Body of pancreas (tissue), 4 donors: ENCODE results near the gene PIEZO2. TPM values are rescaled to one million over a fixed set of nuclear protein-coding genes. Genes with fewer than 3 reads are reported as not detected.
A peak's percentile ranks its signal among the peaks of the same experiment; 100 is the strongest.

Source experiments
- ATAC-seq: fragments of 150-250 bp; one replicate; pipeline ENCODE4 v1.9.1; 2016
- DNase-seq, 4 donors: peaks; one replicate each; pipeline ENCODE4 v3.0.0-alpha.2; 2019
- H3K27ac ChIP-seq, 4 donors: fragments of 200-600 bp; sonication (generic); 1 replicate in 3 of 4; 2 replicates in 1 of 4; pipeline versions ENCODE4 v1.5.1 to v1.6.1; 2016 to 2019; ENCODE audit warnings: mild to moderate bottlenecking in 1 of 4, mixed read lengths in 1 of 4, moderate library complexity in 1 of 4
- H3K27me3 ChIP-seq, 2 donors: fragments of 200-600 bp; sonication (generic); one replicate each; pipeline ENCODE4 v1.6.0; 2016; ENCODE audit warnings: mild to moderate bottlenecking in 1 of 2
- H3K36me3 ChIP-seq, 2 donors: fragments of 200-600 bp; sonication (generic); replicated peaks in 1 of 2; 2 replicates each; pipeline ENCODE4 v1.5.1; 2016; ENCODE audit warnings: low read depth in 2 of 2; ENCODE audit not compliant: insufficient read depth in 1 of 2
- H3K4me1 ChIP-seq: fragments of 200-600 bp; sonication (generic); one replicate; pipeline ENCODE4 v1.6.0; 2016
- H3K4me3 ChIP-seq, 2 donors: fragments of 200-600 bp; sonication (generic); 1 replicate in 1 of 2; 2 replicates in 1 of 2; pipeline ENCODE4 v1.5.1; 2016 to 2019
- H3K9me3 ChIP-seq, 3 donors: fragments of 200-600 bp; sonication (generic); 1 replicate in 2 of 3; 2 replicates in 1 of 3; pipeline ENCODE4 v1.5.1; 2016
- POLR2A ChIP-seq, 3 donors: fragments of 450-650 bp; IDR thresholded peaks; one replicate each; pipeline ENCODE4 v1.6.1; 2016; ENCODE audit warnings: antibody characterized with exemption in 3 of 3, mild to moderate bottlenecking in 2 of 3
- WGBS, 2 donors: methylation state at CpG; one replicate each; pipeline ENCODE4 v1.1.5; 2017; 5-methylcytosine and 5-hydroxymethylcytosine counted together
- intact Hi-C: fragments of 100-400 bp; cut with DNase I; formaldehyde crosslinking; loops from one replicate; pipeline ENCODE4 v1.15.1; 2023
- total RNA-seq, 2 donors: library from RNA; depleted of rRNA; stranded (reverse); fragments of >200 nt; gene quantifications; one replicate each; pipeline ENCODE4 v1.1.0, GENCODE V29; 2016
- TF ChIP-seq, protein P1 (sequence below), 7 experiments: fragments of 450-650 bp in 4 of 7; fragments of 200-600 bp in 3 of 7; sonication (generic) in 3 of 7; IDR thresholded peaks; one replicate each; pipeline ENCODE4 v1.5.1; 2016 to 2019; ENCODE audit warnings: antibody characterized with exemption in 7 of 7

The PIEZO2 gene
- total RNA-seq, 2 donors from 2014 or later = 0.33 to 40.7 TPM

DNA sequence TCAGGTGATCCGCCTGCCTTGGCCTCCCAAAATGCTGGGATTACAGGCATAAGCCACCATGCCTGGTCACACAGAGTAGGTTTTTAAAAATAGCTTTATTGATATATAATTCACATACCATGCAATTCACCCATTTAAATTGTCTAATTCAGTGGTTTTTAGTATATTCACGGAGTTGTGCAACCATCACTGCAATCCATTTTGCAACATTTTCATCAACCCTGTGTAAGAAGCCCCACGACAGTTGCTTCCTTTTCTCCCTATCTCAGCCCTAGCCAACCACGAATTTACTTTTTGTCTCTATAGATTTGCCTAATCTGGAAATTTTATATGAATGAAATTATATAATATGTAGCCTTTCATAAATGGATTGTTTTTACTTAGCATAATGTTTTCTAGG is 357.2 kb downstream of the PIEZO2 start:
- 52 to 78% methylated on average over 4 of the region's 4 CpGs for WGBS, 2 donors
- no peaks in the 10 kb centered on the region for H3K4me1 ChIP-seq
- intact Hi-C loops = no loop called here
- DNase-seq = peak in 1 of 4 donors; percentile 11
- H3K27ac ChIP-seq = no peak overlapping the region
- H3K36me3 ChIP-seq = no peaks in the 10 kb centered on the region
- no peaks in the 10 kb centered on the region for H3K9me3 ChIP-seq
- no peaks in the 10 kb centered on the region for H3K27me3 ChIP-seq
- ATAC-seq = no peak
- TF ChIP-seq, protein P1, sequence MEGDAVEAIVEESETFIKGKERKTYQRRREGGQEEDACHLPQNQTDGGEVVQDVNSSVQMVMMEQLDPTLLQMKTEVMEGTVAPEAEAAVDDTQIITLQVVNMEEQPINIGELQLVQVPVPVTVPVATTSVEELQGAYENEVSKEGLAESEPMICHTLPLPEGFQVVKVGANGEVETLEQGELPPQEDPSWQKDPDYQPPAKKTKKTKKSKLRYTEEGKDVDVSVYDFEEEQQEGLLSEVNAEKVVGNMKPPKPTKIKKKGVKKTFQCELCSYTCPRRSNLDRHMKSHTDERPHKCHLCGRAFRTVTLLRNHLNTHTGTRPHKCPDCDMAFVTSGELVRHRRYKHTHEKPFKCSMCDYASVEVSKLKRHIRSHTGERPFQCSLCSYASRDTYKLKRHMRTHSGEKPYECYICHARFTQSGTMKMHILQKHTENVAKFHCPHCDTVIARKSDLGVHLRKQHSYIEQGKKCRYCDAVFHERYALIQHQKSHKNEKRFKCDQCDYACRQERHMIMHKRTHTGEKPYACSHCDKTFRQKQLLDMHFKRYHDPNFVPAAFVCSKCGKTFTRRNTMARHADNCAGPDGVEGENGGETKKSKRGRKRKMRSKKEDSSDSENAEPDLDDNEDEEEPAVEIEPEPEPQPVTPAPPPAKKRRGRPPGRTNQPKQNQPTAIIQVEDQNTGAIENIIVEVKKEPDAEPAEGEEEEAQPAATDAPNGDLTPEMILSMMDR (IDR thresholded peaks at IDR 0.05) = no peak
- no peak for TF ChIP-seq POLR2A (IDR thresholded peaks at IDR 0.05)
- H3K4me3 ChIP-seq = no peak overlapping the region

DNA sequence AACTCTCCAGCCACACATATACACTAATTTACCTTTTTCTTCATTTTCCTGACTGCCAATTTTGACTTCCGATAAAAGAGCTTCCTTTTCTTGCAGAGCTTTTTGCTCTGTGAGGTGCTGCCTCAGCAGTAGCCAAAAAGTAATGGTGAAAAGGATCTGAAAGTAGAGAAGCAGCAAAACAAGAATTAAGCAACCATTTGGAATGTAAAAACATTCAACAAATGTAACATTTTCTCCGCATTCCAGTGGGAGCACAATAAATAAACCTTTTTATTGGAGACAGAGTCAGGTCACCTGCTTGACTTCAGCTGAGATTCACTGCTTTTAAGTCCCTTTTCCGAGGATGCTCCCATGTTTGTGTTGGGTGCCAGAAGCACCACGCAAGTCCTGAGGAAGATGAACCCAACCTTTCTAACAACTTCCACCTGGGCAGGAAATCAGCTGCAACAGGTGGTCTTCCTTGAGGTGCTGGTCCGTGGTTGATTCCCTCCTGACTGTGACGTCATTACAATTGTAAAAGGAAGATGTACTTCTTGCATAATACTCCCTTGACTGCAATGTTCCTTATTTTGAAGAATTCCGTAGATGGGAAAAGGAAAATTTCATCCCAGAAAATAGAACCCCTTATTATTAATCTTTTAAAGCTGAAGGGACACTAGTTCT is 358.1 kb downstream of the PIEZO2 start:
- DNase-seq (no peak), ATAC-seq (no peak)
- no peak for TF ChIP-seq POLR2A (IDR thresholded peaks at IDR 0.05)
- TF ChIP-seq, protein P1 (IDR thresholded peaks at IDR 0.05) = no peak
- no peaks in the 10 kb centered on the region for H3K4me1 ChIP-seq
- H3K36me3 ChIP-seq = no peaks in the 10 kb centered on the region
- intact Hi-C loops = no loop called here
- WGBS, 2 donors = 46 to 66% methylated on average over 7 of the region's 7 CpGs
- H3K9me3 ChIP-seq = no peaks in the 10 kb centered on the region
- H3K4me3 ChIP-seq = no peak overlapping the region
- H3K27me3 ChIP-seq = no peaks in the 10 kb centered on the region
- no peak overlapping the region for H3K27ac ChIP-seq

DNA sequence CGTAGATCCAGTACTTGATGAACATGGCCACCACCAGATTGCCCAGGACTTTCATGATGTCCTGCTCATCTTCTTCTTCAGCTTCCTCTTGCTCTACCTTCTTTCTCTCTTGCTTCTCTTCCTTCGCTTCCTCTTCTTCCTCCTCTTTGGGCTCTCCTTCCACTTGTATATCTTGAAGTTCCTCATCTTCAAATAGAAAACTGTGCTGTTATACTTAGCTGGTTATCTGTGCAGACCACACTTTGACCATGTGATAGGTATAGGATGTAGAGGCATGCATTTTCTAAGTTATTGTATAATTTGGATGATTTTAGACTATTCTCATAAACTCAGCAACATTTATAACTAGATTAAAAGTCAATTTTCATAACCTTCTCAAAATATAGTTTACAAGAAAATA is 360.2 kb downstream of the PIEZO2 start:
- no peaks in the 10 kb centered on the region for H3K27me3 ChIP-seq
- no peaks in the 10 kb centered on the region for H3K9me3 ChIP-seq
- intact Hi-C loops = no loop called here
- H3K27ac ChIP-seq = no peak overlapping the region
- H3K36me3 ChIP-seq = no peaks in the 10 kb centered on the region
- DNase-seq = no peak
- WGBS, 2 donors = 54 to 85% methylated on average over 2 of the region's 2 CpGs
- no peak overlapping the region for H3K4me3 ChIP-seq
- H3K4me1 ChIP-seq = no peaks in the 10 kb centered on the region
- TF ChIP-seq, protein P1 (IDR thresholded peaks at IDR 0.05) = no peak
- TF ChIP-seq POLR2A (IDR thresholded peaks at IDR 0.05) = no peak
- ATAC-seq = no peak

DNA sequence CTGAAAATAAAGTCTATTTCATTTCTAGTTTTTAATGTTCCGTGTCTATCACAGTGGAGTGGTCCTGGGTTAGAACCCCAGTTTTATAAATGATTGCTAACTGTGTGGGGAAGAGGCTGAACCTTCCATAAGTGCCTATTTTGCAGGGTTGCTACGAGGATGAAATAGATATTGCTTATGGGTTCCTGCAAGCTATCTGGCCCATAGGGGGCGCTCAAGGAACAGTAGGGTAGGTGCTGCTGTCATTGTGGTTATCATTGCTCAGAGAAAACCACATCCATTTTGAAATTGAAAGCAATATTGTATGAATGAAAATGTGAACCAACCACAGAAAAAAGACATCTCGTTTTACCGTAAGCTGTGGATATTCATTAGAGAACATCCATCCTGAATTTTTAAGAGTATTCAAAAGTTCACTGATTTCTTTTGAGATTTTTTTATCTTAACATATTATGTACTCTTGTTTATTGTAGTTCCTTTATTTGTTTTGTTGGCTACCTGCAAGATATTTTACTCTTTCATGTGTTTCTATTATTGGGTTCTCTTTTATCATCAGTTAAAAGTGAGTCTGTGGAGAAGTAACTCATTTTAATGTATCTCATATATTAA is 362.0 kb downstream of the PIEZO2 start:
- ATAC-seq (peak; percentile 62), DNase-seq (peak; percentile 78 to 82 (median 80))
- Histone ChIP-seq H3K36me3 (no peaks in the 10 kb centered on the region), H3K4me3 (no peak overlapping the region), H3K4me1 (no peaks in the 10 kb centered on the region), H3K27ac (no peak overlapping the region), H3K9me3 (no peaks in the 10 kb centered on the region), H3K27me3 (no peaks in the 10 kb centered on the region)
- no peak for TF ChIP-seq POLR2A (IDR thresholded peaks at IDR 0.05)
- TF ChIP-seq, protein P1 (IDR thresholded peaks at IDR 0.05) = peak; percentile 30 to 85 (median 63)
- WGBS, 2 donors = 19 to 24% methylated on average over 5 of the region's 5 CpGs
- intact Hi-C loops = no loop called here

DNA sequence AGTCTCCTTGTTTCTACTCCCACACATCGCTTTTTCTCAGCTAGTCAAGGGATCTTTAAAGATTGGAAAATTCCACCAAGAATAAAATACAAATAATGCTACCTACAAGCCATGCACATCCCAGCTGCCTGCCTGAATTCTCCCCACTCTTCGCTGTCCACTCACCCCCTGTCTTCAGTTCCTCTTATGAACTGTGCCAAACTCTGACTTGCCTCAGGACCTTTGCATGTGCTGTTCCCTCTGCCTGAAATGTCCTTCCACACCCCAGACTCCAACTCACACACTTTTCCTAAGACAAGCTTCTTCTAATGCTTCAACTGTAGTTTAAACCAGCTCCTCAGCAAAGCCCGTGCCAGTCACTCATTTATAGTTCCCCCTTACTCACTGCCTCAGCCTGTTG is 363.6 kb downstream of the PIEZO2 start:
- TF ChIP-seq POLR2A (IDR thresholded peaks at IDR 0.05) = no peak
- TF ChIP-seq, protein P1 (IDR thresholded peaks at IDR 0.05) = no peak
- intact Hi-C loops = no loop called here
- no peak overlapping the region for H3K4me3 ChIP-seq
- ATAC-seq = no peak
- H3K9me3 ChIP-seq = no peaks in the 10 kb centered on the region
- no peaks in the 10 kb centered on the region for H3K36me3 ChIP-seq
- no peak overlapping the region for H3K27ac ChIP-seq
- no peak for DNase-seq
- no peaks in the 10 kb centered on the region for H3K4me1 ChIP-seq
- no peaks in the 10 kb centered on the region for H3K27me3 ChIP-seq
- 58 to 64% methylated on average over 3 of the region's 3 CpGs for WGBS, 2 donors
